HPDE6-E6E7 (cell line): ENCODE data around the gene DHX58.

ENCODE experiments used
- DNase-seq: peaks from one replicate; pipeline ENCODE4 v3.0.0; 2011; ENCODE audit warnings: missing footprints; ENCODE audit errors: extremely low spot score

DHX58 gene

DNA sequence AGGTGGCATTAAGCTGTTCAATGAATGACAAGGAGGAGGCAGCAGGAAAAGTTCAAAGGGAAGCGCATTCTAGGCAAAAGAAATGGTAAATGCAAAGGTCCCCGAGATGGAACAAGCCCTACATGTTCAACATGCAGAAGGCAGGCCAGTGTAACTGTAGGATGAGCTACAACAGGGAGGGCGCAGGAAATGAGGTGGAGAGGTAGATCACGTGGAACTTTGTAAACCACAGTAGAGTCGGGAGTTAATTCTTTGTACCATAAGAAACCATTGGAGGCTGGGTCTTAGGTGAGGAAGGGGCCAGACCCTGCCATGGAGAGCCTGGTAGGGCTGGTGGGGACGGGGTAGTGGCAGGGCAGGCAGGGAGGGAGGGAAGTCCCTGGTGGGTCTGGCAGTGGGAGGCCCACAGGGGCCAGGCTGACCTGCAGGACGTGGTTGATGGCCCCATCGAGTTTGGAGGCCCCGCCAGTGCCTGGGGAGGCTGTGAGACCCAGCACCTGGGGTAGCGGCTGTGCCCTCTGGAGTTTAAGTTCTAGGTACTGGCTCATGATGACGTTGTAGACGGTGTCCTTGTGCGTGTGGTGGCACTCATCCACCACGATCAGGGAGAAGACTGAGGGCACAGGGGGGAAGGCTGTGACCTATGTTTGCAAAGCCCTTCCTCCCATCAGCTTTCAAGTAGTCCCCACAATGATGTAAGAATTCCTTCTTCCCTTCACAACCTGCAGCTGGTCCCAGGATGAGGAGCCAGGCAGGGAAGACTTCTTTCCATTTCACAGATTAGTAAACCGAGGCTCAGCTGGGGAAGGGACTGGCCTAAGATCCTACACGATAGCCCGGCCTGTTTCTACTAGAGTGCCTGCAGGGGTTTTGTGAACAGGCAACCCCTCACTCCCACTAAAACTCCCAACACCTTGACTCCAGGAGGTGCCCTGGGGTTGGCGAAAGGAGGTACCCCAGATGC is 1.9 kb downstream of the DHX58 start:
- DNase-seq, result no peak

DNA sequence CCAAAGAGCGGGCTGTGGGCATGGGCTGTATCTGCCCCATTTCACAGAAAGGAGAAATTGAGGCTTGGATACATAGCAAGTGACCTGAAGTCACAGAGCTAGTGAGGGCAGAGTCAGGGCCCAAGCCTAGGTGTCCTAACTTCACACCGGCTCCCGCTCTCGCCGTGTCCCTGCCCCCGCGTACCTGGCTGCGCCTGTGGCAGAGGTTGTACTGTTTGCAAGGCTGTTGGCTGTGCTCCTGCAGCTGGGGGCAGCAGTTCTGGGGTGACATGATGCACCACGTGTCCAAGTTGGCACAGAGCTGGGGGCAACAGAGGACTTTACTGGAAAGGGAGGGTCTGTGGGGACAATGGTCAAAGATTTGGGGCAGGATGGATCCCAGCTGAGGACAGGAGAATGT is 3.4 kb downstream of the DHX58 start:
- no peak for DNase-seq

DNA sequence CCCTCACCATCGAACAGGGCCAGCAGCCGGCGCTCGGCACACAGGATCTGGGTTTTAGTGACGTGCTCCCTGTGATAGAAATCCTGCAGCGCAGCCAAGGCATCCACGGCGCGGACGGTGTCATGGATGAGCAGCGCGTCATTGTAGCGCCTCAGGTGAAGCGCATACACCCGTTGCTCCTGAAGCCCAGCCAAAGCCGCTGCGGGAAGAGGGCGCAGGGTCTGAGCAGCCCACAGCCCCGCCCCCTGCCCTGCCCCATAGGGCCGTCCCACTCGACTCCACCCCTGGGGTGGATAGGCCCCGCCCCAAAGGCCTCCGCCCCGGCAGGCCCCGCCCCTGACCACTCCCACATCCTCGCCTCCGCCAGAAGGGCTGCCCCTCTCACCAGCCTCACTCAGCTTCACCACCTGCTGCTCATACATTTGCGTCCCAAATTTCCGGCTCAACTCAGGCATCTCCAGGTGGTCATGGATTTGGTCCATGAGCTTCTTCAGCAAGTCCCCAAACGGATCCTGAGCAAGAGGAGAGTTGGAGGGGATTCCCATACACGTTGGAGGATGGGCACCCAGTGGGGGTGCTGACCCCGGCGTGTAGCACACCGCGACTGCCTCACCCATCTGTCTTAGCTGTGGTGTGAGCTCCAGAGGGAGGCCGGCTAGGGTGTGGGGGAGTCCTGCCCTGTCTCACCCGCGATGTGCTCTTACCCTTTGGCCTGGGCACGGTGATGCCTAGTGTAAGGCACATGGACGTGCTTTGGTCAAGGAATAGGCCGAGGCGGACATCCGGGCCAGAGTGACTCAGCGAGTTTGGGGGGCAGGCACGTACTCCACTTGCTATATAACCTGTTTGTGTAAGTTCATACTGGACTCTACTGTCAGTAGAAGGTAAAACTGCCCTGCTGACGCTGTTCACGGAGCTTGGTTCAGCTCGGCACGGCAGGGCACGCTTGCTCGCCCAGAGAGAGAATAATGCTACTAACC is 4.6 kb downstream of the DHX58 start:
- peak; percentile 72 for DNase-seq

DNA sequence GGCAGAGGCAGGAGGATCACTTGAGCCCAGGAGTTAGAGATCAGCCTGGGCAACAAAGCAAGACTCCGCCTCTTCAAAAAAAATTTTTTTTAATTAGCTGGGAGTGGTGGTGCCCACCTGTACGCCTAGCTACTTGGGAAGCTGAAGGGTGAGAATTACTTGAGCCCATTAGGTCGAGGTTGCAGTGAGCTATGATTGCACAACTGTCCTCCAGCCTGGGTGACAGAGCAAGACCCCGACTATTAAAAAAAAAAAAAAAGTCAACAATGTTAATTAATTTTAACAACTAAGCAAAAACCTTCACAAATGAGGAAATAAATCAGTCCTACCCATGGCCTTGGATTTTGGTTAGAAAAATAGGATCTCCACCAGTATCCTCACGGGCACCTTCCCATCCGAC is 5.4 kb downstream of the DHX58 start:
- no peak for DNase-seq

DNA sequence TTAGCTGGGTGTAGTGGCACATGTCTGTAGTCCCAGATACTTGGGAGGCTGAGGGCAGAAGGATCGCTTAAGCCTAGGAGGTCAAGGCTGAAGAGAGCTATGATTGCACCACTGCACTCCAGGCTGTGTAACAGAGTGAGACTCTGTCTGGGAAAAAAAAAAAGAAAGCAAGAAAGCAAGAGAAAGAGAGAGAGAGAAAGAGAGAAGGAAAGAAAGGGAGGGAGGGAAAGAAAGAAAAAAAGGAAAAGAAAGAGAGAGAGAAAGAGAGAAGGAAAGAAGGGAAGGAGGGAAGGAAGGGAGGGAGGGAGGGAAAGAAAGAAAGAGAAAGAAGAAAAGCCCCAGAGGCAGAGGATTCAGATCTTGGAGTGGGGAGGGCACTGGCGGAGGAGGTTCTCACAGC is 6.5 kb downstream of the DHX58 start:
- DNase-seq, result no peak

DNA sequence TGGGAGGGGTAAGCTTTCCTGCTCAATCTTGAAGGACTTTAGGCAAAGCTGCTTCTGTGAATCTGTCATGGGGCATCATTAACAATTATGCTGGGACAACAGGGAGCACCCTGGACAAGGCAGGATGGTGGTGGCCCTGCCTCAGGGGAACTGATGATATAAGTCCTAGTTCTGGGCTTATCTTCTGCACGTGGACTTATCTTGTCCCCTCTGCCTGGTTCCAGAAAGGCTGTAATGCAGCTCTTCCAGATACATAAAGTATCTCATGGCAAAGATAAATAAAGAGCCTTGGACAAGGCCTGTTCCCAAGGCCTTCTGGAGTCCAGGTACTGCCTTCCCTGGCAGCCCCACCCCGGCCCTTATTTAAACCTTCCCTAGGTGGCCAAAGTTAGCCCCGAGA is 8.2 kb downstream of the DHX58 start:
- no peak for DNase-seq

DNA sequence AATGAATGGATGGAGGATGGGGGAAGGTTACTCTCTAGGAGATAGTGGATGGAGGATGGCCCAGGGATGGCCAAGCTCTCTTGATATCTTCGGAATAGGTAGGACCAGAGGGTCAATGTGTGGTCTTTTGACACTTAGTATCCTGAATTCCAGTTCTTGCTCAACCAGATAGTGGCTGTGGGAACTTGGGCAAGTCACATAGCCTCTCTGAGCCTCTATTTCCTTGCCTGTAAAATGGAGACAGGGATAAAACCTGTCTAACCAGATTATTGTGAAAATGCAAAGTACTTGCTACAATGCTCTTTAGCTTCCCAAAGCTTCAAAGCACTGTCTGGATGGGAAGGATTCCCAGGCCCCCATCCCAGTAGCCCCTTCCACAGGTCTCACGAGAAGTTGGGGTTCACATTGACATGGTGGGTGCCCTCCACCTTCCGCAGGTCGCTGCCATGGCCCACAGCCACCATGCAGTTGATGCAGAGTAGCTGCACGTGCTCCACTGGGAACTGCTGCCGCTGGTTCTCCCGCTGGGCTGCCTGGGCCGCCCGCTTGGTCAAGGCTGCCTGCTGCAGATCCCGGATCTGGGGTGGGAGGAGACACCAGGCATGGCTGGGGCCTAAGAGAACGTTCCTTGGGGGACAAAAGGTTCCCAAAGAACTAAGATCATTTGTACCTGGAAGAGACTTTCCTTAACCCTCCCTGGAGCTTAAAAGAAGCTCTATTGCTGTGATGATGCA is 9.1 kb downstream of the DHX58 start:
- DNase-seq, result no peak

DNA sequence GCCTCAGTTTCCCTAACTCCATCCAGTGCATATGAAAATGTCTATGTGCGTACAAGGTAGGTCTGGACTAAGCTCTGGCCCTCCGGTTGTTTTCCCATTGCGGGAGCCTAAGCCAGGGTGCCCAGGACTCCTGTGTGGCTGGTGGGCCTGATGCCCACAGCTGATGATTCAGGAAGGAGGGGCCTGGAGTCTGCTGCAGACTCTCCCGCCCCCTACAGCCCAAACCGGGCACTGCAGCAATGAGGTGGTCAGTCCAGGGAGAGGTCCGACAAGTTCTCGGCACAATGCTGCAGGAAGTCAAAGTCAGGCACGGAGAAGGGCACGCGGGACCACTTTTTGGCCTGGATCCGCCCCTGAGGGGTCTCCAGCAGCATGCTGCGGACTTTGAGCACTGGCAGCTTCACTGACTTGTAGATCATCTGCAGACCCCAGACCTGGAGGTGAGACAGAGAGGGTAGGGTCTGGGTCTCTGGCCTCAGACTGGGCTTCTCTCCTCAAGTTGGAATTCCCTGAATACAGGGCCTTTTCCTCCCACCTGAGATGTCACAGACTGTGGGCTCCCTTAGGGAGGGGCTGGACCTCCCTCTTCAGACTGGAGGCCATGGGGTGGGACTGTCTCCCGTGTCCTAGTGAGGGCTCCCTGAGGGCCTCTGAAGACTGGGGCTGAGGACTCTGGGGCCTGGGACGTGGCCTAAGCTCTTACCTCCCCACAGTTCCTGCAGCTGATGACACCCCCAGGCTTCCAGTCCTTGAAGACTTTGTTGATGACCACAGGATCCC is 10.8 kb downstream of the DHX58 start:
- peak; percentile 45 for DNase-seq

DNA sequence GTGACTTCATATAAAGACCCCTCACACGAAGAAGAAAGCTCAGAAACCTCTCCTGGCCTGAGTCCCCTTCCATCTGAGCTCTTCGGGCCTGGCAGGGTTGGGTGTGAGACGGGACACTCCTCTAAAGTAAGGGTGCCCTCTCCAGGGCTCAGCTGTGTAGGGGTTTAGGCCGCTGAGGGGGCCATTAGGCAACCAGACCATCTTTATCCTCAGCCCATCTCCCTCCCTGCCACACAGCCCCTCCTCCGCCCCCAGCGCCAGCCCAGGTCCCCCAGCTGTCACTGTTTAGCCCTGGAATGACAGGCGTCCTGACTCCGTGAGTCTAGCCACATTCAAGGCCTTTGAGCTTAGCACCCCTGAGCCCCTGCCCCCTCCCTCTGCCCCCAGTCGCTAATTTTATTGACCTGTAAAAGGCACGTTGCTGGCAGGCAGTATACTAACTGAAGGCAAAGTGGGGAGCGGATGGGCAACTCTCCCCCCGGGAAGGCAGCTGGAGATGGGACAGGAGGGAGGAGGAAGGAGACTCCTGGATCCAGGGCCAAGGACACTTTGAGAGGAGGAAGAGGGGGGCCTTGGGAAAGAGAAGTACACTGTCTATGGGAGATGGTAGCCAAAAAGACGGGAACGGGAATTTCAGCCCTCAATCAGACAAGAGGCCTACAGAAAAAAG is 13.6 kb downstream of the DHX58 start:
- no peak for DNase-seq

DNA sequence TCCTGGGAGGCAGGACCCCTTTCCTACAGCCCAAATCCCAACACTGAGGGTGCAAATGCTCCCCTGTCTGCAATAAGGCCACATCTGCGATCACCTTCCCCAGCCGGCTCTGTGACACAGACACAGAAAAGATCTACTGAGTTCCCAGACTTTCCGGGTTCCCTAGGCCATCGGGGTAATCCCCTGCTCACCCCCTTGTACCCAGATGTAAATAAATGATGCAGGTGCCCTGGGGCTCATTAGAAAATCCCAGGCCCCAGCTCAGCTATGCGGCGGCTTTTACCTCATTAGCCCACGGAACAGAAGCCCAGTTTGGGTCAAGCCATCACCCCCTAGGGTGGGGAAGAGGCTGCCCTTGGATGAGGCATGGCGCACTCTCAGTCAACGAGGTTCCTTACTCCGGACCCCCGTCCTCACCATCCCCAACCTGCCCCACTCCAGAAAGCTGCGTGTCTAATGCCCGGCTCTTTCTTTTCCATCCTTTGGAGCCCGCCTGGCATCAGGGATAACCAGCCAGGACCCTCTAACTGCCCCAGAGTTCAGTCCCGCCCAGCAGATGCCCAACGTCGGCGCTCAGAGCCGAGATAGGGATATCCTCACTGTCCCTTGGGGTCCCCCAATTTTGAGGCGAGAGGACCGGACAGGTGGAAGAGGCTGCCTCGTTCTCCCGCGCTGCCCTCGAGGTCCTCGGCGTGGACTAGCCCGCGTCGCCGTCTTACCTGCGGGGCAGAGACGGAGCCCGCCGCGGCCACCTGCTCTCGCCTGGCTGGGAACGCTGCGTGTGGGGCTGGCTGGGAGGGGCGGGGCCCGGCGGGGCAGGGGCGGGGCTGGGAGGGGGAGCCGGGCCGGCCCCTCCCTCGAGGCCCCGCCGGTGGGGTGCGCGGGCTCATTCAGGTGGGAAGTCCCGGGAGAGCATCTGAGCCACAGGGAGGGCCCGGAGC is 14.6 kb downstream of the DHX58 start, which contains the start of gene ZNF385C:
Gene ZNF385C, minus strand, starts transcription at position 783 of the 941 bp plus-strand sequence. CDS start 35,417 bp downstream, outside the sequence.
- no peak for DNase-seq

DNA sequence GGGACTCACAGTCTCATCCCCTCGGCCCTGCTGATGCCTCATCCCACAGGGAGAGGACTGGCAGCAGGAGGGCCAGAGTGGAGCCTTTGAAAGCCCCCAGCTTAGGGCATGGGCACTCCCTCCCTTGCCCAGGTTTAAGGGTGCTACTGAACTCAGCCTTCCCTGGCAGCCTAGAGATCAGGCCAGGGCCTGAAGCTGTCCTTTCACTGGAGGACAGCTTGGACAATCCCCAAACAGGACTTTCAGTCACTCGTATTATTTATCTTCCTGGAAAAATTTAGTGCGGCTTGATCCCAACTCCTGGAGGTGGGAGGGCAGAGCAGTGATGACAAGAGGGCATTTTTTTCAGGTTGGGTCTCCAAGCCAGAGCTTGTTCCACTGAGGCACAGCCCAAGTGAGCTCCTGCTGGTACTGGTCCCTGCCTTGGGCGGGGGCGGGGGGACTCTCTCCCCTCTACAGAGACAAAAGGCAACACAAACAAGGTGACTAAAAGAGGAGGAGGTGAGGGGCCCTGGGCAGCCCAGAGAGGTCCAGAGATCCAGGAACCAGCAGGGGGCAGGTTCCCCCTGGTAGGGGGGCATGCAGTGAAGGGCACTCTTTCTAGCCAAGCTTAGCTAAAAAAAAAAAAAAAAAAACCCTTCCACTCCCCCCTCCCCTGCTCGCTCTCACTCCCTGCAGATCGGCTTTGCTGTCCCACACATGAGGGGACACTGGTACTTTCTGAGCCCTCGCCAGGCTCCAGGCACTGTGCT is 16.0 kb downstream of the DHX58 start:
- no peak for DNase-seq

DNA sequence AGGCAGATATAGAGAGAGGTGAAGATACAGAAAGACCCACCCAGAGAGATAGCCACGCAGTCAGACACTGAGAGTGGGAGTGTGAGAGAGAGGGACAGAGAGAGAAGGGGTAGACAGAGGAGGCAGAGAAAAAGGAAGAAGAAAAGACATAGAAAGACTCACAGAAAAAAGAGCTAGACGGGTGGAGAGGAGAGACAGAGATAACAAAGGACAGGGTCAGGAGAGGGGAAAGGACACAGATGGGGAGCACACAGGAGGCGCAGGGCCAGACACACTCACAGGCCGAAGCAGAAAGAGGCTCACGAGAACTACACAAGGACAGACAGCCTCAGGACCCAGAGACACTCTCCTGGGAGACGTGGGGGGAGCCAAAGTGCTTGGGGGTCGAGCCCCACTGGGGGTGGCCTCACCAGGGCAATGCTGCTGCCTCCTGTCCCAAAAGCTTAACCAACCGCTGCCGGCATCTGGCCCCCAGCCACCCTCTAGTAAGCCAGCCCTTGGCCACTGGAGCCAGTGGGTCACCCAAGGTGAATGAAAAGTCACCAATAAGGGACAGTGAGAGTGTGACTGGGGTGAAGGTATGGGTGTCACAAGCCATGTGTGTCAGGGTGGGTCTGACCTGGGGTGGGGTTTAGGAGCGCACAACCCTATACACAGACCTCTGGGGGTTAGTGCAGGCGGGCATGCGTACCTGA is 18.0 kb downstream of the DHX58 start:
- DNase-seq, result no peak

DNA sequence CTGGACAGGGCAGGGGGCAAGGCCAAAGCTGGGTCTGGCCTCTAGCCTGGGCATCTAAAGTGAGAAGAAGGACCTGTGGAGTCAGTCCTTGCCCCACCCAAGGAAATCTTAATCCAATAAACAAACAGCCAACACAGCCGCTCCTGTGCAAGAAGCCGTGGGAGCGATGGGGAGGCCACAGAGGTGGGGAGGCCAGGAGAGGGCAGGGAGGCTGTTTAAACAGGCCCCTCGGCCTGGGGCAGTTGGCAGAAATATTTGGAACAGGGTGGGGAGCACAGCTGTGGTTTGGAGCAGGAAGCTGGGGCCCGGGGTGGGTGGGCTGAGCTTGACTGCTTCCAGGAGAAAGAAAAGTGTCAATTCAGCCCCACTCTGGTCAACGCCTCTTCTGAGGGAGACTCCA is 19.6 kb downstream of the DHX58 start:
- no peak for DNase-seq

DNA sequence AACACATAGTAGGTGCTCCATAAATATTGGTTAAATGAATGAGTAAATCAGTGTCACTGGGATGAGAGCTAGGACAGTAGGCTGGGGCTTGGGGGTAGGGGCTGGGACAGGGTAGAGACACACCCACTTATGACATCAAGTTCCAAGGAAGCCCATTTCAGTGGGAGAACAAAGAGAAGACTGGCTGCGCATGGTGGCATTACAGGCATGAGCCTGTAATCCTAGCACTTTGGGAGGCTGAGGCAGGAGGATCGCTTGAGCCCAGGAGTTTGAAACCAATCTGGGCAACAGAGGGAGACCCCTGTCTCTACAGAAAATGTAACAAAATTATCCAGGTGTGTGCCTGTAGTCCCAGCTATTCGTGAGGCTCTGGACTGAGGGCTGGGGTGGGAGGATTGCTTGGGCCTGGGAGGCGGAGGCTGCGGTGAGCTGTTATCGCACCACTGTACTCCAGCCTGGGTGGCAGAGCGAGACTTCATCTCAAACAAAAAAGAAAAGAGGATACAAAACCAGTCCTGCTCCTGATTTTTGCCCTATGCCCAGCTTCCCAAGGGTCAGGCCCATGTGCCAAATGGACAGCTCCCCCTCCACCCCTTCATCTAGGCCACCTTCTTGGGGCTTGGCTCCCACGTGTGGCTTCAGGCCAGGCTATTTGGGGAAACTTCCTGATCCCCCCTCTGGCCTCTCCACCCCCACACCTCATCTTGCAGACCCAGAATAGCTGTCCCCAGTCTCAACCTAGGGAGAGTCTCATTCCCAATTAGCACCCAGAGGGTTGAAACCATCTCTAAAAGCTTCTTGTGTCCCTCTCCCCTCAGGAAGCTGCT is 21.3 kb downstream of the DHX58 start:
- DNase-seq, result no peak

DNA sequence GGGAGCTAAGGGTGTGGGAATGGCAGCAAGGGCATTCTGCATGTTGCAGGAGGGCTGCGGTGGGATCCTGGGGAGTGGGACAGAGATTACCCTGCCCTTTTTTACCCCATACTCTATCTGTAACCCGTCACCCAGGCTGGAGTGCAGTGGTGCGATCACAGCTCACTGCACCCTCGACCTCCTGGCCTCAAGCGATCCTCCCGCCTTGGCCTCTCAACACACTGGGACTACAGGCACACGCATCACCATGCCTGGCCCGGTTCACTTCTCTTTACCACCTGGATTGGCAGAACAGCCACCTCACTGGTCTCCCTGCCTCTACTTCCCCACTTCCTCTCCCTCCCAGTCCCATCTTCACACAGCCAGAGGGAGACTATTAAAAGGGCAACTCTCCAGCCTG is 23.8 kb downstream of the DHX58 start:
- no peak for DNase-seq

DNA sequence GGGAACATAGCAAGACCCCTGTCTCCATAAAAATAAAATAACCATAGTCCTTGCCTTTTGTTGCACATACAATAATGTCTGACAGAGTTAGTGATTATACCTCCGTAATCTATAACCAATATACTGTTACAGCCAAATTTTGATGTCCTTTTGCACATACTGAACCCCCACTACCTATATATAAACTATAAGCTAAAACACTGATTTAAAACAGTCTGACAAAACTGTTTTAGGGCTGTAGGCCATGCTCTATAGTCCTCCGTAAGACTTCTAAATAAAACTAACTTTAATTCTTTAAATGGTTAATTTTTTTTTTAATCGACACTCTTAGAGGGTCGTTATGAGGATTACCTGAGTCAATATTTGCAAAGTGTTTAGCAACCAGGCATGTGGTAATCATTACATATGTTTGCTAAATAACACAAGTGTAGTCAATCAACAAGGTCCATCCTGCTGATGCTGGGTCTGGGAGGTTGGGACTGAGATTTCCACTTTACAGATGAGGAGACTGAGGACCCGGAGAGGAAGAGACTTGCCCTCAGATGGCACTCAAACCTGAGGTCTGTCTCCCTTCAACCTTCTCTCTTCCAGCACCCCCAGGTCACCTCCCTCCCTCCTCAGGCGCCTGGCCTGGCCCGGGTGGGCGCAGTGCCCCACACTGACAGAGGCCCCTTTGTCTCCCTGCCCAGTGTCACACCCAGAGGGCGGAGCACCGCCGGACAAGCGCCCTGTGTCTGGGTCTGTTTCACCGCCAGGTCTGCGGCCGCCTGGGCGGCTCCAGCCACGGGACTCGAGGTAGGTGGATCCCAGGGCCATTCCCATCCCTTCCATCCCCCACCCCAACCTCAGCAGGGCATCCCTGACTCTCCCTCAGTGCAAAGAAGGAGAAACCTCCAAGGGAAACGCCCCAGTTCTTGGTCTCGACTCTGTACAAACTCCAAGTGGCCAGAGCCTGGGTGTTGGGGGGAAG is 24.5 kb downstream of the DHX58 start:
- DNase-seq, result no peak
